Measurements from ENCODE around the gene DBF4.
"Not testable (repeated sequence)": the region's sequence is repeated elsewhere in the genome, so short reads cannot be mapped to it uniquely, and the experiment has no call there.

DBF4 gene, protein sequence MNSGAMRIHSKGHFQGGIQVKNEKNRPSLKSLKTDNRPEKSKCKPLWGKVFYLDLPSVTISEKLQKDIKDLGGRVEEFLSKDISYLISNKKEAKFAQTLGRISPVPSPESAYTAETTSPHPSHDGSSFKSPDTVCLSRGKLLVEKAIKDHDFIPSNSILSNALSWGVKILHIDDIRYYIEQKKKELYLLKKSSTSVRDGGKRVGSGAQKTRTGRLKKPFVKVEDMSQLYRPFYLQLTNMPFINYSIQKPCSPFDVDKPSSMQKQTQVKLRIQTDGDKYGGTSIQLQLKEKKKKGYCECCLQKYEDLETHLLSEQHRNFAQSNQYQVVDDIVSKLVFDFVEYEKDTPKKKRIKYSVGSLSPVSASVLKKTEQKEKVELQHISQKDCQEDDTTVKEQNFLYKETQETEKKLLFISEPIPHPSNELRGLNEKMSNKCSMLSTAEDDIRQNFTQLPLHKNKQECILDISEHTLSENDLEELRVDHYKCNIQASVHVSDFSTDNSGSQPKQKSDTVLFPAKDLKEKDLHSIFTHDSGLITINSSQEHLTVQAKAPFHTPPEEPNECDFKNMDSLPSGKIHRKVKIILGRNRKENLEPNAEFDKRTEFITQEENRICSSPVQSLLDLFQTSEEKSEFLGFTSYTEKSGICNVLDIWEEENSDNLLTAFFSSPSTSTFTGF

DNA sequence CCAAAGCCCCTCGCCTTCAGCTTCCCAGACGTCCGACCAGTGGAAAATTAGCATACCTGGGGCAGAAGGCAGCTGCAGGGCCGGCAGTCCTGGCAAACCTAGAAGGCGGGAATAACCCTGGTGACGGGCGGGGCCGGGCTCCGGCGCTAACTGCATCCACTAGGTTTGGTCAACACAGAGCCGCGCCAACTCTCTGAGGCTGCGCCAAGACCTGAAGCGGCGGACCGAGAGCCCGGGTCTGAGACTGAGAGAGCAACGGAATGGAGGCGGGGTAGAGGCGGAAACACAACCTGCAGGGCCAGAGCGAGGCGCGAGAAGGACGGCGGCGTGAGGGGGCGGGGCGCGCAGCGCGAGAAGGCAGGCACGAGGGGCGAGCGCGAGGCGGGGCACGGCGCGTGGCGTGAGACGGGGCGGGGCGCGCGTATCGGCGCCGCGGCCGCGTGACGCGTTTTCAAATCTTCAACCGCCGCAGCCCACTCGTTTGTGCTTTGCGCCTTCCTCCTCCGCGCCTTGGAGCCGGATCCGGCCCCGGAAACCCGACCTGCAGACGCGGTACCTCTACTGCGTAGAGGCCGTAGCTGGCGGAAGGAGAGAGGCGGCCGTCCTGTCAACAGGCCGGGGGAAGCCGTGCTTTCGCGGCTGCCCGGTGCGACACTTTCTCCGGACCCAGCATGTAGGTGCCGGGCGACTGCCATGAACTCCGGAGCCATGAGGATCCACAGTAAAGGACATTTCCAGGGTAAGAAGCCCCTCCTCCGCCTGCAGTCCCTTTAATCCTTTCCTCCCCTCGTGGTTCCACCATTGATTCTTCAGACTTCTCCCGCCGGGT lies at the start of gene DBF4, which contains the start of gene SLC25A40:
Gene DBF4 (plus strand): TSS at position 454 of the 829 bp plus-strand sequence. CDS start 240 bp downstream, at position 694.
Gene SLC25A40 (minus strand): TSS at position 321 of the 829 bp plus-strand sequence. CDS start 17,633 bp downstream, outside the sequence.
- peak; percentile 84 to 96 for DNase-seq (ENCODE audit: low read depth in 2 of 2)

DNA sequence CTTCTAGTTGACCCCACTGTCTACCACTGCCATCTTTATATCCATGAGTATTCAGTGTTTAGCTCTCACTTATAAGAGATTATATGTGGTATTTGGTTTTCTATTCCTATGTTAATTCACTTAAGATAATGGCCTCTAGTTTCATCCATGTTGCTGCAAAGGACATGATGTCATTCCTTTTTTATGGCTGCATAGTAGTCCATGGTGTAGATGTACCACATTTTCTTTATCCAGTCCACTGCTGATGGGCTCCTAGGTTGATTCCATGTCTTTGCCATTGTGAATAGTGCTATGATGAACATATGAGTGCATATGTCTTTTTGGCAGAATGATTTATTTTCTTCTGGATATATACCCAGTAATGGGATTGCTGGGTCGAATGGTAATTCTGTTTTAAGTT lies 47.9 kb upstream of the DBF4 start:
- DNase-seq (ENCODE audit: low read depth in 2 of 2): not testable (repeated sequence)

DNA sequence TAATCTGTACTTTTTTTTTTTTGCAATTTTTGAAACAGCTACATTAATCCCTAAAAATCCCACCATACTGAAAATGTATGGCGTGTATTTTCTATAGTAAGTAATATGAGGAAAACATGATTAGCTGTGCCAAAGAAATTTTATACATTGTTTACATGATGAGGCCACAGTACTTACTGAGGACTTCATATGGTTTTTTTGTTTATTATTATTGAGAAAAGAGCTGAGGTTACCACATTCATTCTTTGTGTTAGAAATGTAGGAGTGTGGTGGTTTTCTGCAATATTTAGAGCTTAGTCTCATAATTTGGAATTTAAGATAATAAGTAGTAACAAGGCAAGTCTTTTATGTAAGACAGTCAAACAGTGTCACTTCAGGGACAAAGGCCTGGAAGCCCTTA lies 45.2 kb upstream of the DBF4 start:
- no peak for DNase-seq (ENCODE audit: low read depth in 2 of 2)

DNA sequence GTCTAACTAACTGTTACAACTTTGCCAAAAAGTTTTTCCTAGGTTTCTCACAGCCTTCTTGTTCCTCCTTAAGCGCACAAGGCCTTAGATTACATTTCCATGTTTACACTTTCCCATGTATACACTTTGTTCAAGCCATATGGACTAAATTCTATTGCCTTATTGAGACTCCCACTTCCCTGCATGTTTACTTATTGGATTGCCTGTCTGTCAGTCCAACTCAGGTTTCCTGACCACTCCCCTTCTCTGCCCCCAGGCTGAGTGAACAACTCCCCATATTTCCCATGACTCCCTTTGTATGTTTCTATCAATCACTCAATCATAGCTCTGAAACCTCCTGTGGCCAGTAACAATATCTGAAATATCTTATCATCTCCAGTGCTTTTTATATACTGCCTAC lies 43.2 kb upstream of the DBF4 start:
- DNase-seq (ENCODE audit: low read depth in 2 of 2): no peak

DNA sequence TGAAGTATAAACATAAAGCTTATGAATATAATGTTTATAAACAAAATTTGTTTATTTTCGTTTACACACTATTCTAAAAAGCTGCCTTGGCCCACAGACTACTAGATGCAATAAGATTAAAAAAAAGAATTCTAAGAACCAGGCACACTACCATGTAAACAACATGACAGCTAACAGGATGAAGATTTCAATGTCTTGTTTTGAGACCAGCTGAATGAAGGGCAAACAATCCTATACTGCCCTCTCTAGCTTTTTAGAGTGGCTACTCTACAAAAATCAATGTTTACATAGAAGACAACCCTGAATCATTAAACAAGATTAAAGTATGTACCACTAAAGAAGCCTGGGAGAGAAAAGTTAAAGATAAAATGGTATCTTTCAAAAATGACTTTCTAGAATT lies 38.7 kb upstream of the DBF4 start:
- DNase-seq (ENCODE audit: low read depth in 2 of 2): no peak

DNA sequence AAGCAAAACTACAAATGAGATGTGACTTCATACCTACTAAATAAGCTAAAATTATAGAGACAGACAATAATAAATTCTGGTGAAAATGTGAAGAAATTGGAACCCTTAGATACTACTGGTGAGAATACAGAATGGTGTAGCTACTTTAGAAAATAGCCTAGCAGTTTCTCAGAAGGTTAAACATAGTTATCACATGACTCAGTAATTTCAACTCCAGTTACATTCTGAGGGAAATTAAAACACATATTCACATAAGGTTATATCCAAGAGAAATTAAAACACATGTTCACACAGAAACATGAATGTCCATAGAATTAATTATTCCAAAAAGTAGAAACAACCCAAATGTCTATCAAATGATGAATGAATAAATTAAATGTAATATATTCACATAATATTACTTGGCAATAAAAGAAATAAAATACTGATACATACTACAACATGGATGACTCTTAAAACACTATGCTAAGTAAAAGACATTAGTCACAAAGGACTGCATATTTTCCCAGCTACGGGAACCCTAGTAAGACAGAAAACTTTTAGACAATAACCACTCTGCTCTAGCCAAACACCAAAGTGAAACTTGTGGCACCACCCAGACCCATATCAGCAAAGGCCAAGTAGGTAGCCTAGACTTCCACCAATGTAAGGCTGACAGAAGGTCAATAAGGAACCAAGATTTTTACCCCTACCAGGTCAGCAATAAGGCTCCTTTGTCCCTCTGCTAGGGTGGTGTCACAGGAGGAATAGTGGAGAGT lies 25.3 kb upstream of the DBF4 start:
- no peak for DNase-seq (ENCODE audit: low read depth in 2 of 2)

DNA sequence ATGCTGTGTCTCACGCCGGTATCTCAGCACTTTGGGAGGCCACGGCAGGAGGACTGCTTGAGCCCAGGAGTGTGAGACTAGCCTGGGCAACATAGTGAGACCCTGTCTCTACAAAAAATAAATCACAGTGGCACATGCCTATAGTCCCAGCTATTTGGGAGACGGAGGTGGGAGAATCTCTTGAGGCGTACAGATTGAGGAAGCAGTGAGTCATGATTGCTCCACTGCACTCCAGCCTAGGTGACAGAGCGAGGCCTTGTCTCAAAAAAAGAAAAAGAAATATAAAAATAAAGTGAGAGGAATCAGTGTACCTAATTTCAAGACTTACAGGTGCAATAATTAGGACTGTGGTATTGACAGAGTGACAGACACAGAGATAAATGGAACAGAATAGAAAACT lies 24.0 kb upstream of the DBF4 start:
- no peak for DNase-seq (ENCODE audit: low read depth in 2 of 2)

DNA sequence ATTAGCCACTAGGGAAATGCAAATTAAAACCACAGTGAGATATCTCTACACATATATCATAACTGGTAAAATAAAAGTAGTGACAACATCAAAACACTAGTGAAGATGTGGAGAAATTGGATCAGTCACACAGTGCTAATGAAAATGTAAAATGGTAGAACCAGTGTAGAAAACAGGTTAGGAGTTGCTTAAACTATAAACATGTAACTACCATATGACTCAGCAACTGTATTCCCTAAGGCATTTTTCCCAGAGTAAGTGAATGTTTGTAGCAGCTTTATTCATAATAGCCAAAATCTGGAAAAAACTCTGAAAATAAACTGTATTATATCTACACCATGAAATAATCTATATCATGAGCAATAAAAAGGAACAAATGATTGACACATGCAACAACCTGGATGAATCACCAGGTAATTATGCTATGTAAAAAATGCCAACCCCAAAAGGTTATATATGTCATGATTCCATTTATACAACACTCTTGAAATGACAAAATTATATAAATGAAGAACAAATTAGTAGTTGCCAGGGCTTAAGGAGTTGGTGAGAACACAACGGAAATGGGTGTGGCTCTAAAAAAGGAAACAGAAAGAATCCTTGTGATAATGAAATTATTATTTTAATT lies 22.9 kb upstream of the DBF4 start:
- DNase-seq (ENCODE audit: low read depth in 2 of 2): no peak

DNA sequence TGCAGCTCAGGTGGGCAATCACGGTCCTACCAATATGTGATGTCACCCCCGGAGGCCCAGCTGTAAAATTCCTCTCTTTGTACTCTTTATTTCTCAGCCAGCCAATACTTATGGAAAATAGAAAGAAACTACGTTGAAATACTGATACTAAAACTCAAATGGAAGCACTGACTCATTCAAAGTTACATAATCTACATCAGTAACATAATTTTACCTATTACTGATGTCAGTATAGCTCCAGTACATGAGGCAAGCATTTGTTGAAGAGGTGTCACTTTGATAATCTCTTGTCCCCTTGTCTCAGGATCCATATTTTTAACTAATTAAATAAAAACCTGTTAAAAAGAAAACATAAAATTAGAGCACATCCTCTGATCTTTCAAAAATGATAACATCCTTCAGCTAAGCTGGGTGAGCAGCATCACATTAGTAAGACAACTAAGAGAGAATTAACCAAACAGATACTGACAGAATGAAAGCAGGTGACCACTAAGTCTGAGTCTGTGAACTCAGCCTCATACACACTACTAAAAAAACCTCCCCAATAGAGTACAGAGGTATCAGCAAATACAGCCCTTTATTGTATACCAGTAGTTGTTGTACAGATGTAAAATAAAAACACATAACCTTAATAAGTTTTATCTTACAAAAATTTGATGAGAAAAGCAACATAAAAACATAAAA lies 17.7 kb upstream of the DBF4 start:
- no peak for DNase-seq (ENCODE audit: low read depth in 2 of 2)

DNA sequence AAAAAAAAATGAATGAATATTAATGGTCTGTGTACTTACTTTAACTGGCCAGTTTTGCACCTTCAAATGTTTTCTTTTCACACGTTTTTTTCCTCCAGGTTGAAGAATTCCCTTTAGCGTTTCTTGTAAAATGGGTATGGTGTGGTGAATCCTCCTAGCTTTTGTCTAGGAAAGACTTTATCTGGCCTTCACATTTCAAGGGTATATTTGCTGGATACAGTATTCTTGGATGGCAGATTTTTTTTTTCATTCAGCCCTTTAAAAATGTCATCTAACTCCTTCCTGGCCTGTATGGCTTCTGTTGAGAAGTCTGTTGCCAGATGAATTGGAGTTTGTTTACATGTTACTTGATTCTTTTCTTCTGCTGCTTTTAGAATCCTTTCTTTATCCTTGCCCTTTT lies 10.2 kb upstream of the DBF4 start:
- no peak for DNase-seq (ENCODE audit: low read depth in 2 of 2)

DNA sequence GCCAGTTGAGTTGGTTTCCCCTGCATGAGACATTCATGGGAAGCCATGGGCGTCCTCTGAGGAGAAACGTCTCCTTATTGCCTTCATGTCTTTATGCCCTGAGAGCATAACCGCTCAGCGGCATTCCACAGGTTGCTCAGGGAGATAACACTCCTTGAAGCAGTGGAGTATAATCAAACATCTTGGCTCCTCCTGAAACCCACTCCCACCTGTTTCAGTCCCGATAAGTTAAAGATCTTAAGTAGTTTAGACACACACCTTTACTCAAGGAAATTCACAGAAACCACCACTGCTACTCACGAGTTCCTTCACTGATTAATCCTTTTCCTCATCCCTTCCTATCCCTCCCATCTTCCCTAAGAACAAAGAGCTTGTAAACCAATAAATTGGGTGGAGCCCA lies 9.8 kb upstream of the DBF4 start:
- not testable (repeated sequence) for DNase-seq (ENCODE audit: low read depth in 2 of 2)

DNA sequence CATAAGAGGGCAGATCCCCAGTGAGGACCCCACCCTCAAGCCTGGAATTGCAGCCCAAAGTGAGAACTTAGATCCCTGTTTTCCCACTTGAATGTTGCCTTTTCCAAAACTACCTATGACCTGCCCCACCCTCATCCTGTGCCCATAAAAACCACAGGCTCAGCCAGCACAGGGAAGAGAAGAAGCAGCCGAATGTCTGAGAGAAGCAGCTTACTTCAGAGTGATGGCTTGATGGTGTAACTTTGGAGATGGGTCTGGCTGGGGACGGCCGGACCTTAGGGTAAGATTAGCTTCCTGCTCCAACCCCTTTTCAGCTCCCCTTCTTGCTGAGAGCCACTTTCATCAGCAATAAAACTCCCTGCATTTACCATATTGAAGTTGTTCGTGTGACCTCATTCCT lies 5.8 kb upstream of the DBF4 start:
- no peak for DNase-seq (ENCODE audit: low read depth in 2 of 2)

DNA sequence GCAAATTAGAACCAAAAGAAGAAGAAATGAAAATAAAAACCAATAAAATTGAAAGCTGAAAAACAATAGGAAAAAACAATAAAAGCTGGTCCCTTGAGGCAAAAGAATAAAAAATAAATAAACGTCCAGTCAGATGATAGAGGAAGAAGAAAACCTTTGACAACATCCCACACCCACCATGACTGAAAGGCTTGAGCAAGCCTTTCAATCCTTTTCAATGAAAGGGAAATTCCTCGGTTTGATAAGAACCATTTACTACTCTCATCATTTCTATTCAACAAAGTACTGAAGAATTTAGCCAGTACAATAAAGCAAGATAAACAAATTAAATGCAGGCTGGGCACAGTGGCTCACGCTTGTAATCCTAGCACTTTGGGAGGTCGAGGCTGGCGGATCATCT lies 3.9 kb upstream of the DBF4 start:
- no peak for DNase-seq (ENCODE audit: low read depth in 2 of 2)

DNA sequence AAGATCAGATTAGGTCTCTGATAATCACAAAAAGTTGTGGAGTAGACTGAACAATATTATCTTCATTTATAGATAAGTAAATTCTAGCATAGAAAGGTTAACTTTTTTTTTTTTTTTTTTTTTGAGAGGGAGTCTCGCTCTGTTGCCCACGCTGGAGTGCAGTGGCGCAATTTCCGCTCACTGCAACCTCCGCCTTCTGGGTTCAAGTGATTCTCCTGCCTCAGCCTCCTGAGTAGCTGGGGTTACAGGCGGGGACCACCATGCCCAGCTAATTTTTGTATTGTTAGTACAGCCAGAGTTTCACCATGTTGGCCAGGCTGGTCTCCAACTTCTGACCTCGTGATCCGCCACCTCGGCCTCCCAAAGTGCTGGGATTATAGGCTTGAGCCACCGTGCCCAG lies 3.0 kb upstream of the DBF4 start:
- not testable (repeated sequence) for DNase-seq (ENCODE audit: low read depth in 2 of 2)

DNA sequence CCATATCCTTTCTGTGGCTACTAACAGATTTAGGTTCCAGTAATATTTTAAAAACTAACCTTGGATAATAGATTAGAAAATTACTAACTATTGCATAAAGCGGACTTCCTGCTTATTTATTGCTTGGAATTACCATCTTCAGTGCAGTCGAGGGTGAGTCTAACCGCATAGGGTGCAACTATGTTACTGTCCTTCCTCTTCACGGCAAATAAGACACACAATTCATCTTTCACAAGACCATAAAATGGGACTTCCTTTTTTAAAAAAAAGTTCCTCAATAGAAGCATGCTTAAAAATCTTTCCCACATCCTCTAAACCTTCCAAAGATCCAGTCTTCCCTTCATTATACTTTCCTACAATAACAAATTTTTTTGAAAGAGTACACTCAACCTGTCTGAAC lies 2.2 kb upstream of the DBF4 start:
- no peak for DNase-seq (ENCODE audit: low read depth in 2 of 2)

DNA sequence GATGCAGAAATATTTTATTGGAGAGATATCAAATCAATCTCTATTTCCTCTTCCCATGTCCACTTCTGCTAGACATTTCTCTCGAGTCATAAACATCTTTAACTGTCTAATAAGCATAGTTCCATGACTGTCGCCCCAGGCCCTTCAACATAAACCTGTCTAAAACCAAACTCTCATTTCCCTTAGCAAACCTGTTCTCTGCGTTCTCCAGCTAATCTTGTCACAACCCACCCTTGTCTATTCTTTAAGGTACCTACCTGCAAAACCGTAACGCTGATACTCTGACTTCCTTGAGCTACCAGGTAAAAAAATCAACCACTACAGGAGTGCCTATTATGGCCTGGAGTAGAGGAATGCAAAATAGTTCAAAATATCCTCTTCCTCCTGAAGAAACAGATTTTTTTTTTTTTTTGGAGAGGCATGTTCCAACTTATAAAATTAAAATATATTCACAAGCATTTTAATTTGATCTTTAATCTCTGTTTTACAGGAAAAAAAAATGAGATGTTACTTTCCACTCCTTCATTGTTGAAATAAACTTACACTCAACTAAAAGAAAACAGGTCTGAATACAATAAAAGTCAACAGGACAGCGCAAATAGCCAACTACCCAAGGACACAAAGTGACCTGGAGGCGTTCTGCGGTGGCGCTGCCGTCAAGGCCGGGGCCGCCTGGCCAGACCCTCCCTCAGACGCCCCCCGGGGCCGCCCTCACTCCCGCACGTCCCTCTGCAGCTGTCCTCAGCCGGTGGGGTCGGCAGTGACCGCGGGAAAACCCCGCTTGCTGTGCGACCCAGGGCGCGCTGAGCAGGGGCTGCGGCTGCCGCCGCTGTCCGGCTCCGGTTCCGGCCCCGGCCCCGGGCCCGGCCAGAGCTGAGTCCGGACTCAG lies 898 bp upstream of the DBF4 start:
- DNase-seq (ENCODE audit: low read depth in 2 of 2): peak in 1 of 2 donors; percentile 13

DNA sequence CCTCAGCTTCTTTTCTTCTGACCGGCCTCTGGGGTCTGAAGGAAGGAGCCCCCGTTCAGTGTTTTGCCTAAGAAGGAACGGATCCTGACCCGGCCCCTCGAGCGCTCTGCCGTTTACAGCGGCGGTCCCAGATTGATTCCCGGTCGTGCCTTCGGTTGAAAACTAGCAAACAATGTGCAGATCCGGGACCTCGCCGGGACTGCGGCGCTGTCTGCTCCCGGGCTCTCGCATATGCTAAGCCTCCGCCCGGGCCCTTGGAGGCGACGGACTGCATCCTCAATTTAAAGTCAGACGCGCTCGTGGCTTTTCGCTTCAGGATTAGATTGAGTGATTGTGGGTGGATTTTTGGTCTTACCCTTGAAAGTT lies 559 bp downstream of the DBF4 start:
- peak in 1 of 2 donors; percentile 27 for DNase-seq (ENCODE audit: low read depth in 2 of 2)

DNA sequence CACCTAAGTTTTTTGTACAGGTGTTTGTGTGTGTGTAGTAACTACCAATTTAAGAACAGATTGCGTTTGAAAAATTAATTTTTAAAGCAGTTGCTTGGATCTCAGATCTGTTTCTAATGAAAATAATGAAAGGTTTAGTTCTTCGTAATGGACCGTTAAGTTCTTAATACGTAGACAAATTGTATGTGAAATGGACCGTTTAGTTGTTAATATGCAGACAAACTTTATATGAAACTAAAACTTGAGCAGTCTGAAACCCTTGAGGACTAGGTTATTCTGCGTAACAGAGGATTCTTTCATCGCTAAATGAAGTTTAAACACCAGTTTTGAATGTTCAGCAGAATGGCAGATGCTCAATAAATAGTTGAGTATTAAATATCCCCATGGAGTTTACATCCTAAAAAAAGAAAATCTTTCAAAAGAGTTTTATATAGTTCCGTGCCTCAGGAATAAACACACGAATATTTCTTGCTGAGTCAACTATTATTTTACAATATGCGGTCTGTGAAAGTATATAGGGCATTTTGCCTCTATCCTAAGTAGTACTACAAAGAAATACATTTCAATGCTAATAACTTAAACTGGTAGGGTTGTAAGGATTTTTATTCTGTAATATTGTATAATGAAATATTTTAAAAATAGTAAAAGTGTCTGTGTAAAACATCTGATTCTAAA lies 1.2 kb downstream of the DBF4 start:
- no peak for DNase-seq (ENCODE audit: low read depth in 2 of 2)

DNA sequence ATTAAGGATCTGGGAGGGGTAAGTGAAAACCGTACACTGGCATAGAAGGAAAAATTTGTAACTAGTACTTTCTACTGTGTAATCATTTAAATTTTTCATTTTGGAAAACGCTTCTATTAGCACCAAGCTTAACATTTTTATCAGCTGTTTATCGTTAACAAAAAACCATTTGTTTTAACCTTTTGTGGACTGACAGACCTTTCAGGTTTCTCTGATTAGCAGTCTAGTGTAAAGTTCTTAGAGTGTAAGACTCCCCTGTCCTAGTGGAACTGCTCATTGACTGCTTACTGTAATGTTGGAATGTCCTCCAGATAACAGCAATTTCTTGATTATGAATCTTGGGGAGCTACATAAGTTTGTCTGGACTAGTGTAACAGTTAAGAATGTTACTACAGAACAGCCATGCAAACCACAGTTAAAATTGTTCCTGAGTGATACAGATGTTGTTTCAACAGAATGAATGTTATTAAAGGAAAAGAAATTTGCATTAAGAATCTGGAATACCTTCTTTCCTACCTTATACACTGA lies 2.0 kb downstream of the DBF4 start:
- no peak for DNase-seq (ENCODE audit: low read depth in 2 of 2)

Measured in stimulated activated CD8-positive, alpha-beta memory T cell treated with anti-CD3 and anti-CD28 coated beads, Interleukin-7, amount 100 ng/mL, for 4 hours (primary cell).